Measurements from ENCODE around the gene CSMD2.

The CSMD2 gene

DNA sequence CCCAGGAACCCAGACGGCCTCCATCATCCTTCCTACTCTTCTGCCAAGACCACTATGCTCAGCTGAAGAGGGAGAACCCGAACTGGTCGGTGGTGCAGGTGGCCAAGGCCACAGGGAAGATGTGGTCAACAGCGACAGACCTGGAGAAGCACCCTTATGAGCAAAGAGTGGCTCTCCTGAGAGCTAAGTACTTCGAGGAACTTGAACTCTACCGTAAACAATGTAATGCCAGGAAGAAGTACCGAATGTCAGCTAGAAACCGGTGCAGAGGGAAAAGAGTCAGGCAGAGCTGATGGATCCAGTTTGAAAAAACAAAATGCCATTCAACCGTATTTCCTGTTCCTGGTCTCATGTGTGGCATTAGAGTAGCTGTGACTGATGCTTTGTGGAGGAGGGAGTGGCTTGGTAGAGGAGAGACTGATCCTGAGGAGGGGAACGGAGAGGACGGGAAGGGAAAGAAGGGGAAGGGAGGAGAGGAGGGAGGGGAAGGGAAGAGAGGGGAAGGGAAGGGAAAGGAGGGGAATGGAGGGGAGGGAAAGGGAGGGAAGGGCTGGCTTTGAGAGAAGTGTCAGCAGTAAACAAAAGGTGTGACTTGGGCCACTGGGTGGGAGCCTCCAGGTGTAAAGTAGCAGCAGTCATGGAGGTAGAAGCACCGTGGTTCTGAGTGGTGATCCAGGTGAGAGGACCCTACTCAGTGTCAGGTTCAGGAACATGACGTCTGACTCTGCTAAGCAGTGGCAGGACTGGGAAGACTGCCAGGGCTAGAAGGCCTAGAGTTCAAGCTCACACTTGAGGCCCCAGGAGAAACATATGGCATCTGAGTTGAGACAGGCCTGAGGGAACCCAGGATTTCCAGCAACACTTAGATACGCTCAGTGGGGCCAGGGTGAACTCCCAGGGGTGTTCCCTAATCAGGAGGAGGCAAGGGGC is 300.3 kb downstream of the CSMD2 start:
- DNase-seq (ENCODE audit: low read depth in 4 of 4, low spot score in 1 of 4) = no peak

DNA sequence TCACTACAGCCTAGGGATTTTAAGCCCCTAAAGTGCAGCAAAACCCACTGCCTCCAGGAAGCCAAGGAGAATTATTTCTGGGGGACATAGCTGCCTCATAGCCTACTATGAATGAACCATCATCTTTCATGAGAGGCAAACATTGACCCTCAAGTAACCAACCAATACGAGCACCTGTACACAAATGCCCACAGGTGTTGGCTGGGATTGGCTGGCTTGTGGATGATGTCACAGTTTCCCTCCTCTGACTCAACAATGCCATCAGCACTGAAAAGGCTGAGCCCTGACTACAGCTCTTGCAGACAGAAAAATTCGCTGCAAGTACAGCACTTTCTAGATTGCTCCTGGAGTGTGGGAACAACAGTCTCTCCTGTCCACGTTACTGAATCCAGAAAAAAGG is 301.3 kb downstream of the CSMD2 start, which contains the start of gene HMGB4:
TSS of gene HMGB4 (plus strand) at position 301 of the 400 bp plus-strand sequence. CDS start 113 bp downstream, outside the sequence.
- DNase-seq (ENCODE audit: low read depth in 4 of 4, low spot score in 1 of 4) = no peak

DNA sequence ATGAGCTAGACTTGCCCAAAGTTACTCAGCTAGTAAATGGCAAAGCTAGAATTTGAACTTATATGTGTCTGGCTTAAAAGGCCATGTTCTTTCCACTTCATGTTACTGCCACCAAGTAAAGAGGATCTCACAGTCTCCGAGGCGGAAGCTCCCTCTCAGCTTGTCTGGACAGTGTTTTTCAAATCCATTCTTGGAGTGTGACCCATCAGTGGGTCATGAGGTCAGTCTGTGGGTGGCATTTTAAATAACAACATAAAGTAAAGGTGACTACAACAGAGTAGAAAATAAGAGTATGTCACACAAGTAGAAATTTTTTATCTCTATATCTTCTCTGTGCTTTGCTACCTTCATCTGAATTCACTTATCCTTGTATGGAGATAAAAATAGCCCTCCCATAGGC is 304.4 kb downstream of the CSMD2 start:
- DNase-seq (ENCODE audit: low read depth in 4 of 4, low spot score in 1 of 4) = no peak

DNA sequence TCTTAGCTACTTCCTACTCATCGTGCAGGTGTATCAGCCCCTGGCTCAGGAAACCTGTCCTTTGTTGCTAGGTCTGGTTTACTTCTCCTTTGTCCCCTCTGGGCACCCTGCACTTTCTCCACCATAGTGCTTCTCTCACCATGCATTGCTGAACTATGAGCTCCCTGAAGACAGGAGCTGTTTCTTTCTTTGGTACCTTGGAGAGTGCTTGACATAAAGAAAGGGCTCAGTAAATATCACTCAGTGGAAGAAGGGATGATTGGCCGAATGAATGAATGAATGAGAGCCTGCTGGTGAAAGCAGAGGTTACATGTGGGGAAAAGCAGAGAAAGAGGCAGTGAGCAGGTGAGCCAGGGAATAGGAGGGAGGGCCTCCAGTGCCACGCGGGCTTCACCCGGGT is 310.9 kb downstream of the CSMD2 start:
- no peak for DNase-seq (ENCODE audit: low read depth in 4 of 4, low spot score in 1 of 4)

DNA sequence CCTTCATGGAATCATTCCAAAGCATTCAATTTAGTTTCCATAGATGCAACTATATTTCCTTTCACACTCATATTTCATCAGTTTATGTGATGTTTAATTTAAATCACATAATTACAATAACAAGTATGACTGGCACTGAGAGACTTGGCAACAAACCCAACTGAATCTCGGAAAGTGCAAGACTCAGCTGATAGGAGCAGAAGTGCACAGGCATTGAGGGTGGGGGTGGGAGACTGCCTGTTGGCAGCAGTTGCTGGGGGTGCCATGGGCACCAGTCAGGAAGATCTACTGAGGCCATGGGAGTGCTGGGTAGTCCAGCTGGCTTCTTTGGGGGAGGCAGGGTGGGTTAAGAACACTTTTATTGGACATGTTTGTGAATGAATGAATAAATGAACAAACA is 311.6 kb downstream of the CSMD2 start:
- no peak for DNase-seq (ENCODE audit: low read depth in 4 of 4, low spot score in 1 of 4)

DNA sequence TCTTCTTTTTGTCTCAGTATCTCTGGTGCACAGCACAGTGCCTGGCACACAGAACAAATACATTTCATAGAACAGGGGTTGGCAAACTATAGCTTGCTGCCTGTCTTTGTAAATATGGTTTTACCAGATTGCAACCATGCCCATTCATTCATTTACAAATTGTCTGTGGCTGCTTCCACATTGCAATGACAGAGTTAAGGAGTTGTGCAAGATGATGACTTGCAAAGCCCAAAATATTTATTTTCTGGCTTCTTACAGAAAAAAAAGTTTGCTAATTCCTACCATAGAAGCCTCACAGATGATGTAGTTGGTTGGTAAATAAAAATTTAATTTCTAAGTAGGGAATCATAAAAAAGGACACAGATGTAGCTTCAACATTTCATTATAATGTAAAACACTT is 312.3 kb downstream of the CSMD2 start:
- DNase-seq (ENCODE audit: low read depth in 4 of 4, low spot score in 1 of 4) = no peak

DNA sequence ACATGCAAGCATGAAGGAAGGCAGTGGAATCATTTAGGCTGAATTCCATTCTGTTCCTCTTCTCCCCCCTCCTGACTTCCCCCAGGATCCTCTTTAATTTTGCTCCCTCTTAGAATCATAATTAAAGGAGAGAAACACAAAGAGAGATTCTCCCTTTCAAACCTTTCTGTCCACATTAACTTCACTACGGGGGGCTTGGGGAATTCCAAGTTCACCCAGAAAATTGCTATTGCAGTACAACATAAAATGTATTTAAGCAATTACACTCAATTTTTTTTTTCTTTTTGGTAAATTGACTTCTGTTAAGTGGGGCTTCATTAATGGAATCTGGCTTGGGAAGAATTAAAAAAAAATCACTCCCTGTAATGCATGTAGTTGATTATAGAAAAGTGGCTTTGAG is 314.5 kb downstream of the CSMD2 start:
- DNase-seq (ENCODE audit: low read depth in 4 of 4, low spot score in 1 of 4) = no peak

DNA sequence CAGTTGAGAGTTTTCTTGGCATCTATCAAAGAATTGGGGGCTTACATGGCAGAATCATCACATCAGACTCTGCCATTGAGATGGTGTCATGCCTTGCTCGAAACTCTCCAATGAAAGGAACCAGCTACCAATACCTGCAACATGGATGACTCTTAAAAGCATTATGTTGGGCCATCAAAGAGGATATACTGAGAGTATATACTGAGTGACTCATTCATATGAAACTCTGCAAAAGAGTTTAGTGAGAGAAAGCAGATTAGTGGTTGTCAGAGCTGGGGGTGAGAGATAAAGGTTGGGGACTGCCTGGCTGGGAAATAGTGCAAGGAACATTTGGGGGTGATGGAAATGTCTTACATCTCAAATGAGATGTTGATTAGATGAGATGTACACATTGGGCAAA is 315.8 kb downstream of the CSMD2 start:
- DNase-seq (ENCODE audit: low read depth in 4 of 4, low spot score in 1 of 4) = no peak

DNA sequence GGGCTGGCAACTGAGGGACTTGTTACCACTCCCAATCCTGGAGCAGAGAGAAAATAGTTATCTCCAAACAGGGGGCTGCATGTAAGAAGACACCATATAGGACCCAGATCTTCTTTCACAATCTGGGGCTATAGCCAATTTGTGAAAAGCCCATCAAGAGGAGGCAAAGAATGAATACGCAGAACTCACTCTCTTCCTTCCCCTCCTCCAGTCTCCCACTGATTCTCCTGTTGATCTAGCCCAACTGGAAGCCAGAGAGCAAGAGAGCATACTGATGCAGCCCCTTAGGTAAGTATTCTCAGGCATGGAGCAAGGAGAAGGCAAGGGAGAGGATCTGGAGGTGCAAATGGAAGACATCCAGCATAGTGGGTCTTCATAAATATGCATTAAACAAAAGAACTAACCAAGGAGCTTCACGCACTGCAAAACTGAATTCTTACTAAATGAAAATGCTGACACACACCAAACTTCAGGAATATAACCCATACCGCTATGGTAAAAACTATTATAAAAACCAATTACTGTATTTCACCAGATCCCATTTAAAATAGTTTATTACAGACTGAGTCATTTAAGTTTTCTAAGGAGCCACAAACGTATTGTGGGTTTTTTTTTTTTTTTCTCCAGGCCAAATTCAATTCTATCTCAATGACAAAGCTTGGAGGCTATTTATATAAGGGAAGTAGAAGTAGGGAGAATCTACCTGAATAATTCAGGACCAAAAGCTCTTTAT is 316.7 kb downstream of the CSMD2 start:
- DNase-seq (ENCODE audit: low read depth in 4 of 4, low spot score in 1 of 4) = no peak

DNA sequence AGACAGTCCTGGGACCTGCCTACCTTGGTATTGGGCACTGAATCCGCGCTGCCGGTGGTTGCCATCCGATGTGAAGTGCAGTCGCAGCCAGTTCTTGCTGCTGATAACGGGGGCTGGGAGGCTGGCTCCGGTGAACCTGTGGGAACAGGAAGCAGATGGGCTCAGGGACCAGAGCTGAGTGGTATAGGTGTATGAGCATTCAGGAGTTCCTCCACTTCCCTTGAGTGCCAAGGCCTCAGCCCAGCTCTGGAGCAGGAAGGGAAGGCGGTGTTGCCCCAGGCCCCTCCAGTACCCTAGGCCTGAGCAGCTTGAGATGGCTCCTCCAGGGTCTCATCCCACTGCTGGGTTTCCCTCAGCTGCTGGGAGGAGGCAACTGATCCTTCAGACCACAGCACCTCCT is 318.2 kb downstream of the CSMD2 start:
- DNase-seq (ENCODE audit: low read depth in 4 of 4, low spot score in 1 of 4) = no peak

DNA sequence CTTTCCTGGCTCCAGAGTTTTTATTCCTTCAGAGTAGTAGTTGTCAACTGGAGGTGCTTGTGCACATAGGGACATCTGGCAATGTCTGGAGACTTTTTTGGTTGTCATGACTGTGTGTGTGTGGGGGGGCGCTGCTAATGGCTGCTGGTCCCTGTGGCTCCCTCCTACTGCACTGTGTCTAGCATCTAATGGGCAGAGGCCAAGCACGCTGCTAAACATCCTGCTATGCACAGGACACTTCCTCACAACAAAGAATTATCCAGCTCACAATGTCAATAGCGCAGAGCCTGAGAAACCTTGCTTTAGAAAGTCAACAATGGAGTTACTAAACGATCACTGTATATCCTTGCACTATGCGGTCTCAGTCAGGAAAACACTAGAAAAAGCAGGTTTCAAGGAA is 320.9 kb downstream of the CSMD2 start:
- no peak for DNase-seq (ENCODE audit: low read depth in 4 of 4, low spot score in 1 of 4)

DNA sequence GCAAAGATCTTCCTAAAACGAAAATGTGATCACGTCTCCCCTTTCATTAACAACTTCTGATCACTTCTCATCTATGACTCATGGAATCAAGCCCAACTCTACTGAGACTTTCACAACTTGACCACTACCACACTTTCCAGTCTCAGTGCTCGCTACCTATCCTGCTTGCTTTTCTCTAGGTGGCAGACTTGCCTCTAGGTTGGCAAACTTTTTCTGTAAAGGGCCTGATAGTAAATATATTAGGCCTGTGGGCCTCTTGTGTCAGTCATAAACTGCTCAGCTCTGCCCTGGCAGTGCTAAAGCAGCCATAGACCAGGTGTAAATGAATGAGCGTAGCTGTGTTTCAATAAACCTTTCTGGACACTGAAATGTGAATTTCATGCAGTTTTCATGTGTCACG is 322.7 kb downstream of the CSMD2 start:
- DNase-seq (ENCODE audit: low read depth in 4 of 4, low spot score in 1 of 4) = no peak

DNA sequence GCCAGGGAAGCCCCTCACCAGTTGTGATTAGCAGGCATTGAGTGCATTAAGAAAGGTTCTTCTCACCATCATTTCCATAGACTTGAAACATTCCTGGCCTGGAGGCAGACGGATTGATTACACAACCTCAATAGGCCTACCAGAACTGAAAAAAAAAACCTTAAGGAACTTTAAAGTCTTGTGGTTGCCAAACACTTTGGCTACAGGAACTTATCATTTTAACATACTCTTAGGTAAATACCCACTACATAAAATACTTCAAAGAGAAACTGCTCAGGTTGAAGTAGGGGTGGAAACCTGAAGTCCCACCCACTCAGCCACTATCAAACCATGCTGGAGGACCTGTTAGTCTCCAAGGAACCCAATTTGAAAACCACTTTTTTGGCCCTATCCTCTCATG is 323.5 kb downstream of the CSMD2 start:
- no peak for DNase-seq (ENCODE audit: low read depth in 4 of 4, low spot score in 1 of 4)

DNA sequence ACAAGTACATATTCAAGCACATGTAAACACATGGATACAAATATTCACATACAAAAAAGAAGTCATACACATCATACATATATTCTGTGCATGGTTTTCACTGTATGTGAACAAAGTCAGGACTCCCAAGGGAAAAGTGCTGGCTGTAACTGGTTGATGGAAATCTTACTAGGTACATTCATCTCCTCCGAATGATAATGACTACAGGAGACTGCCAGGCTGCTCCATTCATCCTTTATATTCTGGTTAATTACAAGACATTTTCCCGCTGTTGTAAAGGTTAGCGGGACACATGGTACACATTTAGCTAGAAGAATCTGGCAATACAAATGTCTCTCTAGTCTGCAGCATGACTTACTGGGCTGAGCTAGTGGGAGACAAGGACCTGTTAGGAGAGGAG is 327.4 kb downstream of the CSMD2 start:
- no peak for DNase-seq (ENCODE audit: low read depth in 4 of 4, low spot score in 1 of 4)

DNA sequence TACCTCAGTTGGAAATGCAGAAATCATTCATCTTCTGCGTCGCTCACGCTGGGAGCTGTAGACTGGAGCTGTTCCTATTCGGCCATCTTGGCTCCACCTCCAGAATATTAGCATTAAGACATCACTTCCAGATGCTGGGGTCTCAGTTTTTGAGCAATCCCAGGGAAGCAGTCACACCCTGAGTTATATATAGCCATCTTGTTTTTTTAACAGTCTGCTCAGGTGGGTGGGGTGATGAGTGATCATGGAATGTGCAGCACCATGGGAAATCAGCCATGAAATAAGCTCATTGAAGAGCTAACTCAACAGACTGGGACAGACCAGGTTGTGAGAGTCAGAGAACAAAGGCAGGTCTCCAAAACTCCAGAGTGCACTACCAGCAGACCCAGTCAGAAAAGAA is 328.1 kb downstream of the CSMD2 start:
- DNase-seq (ENCODE audit: low read depth in 4 of 4, low spot score in 1 of 4) = no peak

DNA sequence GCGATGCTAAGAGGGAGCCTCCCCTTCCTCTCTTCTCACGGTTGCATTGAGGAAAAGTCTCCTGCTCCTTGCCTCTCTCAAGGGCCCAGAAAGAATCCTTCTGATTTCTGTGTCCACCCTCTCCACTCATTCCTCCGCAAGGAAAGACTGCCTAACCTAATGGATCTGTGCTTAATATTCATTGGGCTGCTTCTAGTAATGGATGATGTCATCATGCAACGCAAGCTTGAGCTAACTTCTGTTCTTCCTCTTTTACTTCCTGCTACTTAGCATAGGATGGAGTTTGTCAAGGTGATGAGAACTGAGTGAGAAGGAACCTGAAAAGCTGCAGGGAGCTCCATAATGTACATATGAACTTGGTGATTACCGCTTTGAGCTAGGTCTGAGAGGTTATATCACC is 336.4 kb downstream of the CSMD2 start:
- DNase-seq (ENCODE audit: low read depth in 4 of 4, low spot score in 1 of 4) = no peak

DNA sequence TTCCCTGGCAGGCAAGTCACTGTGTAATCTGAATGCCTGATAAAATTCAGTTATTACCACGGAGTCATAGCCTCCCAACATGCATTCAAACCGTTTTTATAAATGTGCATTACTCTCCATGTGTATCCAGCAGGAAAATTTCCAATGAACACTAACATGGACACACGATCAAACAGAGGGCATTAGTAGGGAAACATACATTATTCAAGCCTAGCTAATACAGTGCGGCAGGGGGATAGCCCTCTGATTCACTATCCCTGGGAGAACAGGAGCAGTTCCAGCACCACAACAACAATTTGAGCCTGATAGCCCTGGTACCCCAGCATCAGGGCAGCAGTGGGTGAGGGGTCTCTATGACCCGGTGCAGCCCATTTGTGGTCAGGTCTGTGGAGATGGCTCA is 337.0 kb downstream of the CSMD2 start:
- no peak for DNase-seq (ENCODE audit: low read depth in 4 of 4, low spot score in 1 of 4)

DNA sequence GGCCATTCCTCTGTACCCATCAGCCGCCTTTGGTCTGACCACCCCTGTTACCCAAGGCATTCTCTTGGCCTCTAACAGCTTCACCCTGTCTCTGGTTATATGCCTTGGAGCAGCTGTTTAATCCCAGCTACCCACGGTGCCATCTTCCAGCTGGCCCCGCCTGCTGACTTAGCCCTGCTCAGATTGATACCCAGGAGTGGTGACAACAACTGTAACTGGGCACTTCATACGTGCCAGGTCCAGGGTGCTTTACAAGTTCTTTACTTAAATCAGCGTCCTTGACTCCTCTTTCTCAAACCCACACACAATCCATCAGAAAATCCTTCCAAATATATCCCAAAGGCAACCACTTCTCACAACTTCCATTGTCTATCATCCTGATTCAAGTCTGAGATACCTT is 338.3 kb downstream of the CSMD2 start:
- DNase-seq (ENCODE audit: low read depth in 4 of 4, low spot score in 1 of 4) = no peak

DNA sequence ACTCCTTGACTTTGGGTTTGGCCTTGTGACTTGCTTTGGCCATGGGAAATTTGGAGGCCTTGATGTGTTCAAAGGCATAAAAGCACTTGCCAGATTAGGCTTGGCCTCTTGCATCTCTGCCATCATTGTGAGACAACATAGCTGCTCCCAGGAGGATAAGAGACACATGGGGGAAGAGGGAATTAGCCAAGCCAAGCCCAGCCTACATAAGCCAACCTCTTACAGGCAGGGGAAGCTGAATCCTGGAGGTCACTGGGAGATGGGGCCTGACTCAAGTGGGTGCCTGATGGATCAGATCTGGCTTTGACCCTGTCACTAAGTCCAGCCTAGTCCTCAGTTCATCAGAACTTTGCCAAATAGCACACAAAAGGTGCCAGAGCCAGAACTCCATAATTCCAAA is 338.7 kb downstream of the CSMD2 start:
- DNase-seq (ENCODE audit: low read depth in 4 of 4, low spot score in 1 of 4) = no peak

DNA sequence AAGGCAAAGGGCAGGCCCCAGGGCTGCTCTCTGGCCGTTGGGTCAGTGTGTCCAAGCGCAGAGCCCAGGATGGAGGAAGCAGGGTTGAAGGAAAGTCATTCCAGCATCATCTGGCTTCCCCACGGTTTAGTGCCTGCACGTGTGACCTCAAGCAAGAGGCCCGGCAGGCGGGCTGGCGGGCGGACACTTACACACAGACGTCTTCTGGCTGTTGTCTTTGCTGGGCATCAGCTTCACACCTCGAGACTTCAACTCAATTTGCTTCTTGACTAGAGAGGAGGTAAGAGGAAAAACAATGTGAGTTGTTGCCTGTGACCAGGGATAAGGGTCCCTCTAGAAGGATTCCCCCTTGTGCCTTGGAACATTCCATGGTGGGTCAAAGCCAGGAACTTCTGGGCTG is 339.5 kb downstream of the CSMD2 start:
- DNase-seq (ENCODE audit: low read depth in 4 of 4, low spot score in 1 of 4) = no peak

DNA sequence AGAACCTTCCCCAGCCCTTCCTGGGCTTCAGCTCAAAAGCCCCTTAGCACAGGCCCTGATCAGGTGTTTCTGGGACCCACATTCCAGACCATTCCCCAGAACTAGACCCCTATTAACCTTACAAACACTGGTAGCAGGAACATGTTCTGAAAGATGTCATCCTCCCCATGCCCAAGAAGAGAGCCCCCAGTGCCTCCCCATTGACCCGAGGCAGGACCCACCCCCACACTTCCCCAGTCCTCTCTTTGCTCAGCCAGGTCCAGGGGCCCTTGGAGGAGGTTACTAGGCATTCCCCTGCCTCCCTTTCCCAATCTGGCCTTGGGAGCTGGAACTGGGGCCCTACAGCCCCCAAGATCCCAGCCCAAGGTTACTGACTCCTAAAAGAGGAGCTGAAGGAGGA is 340.1 kb downstream of the CSMD2 start:
- no peak for DNase-seq (ENCODE audit: low read depth in 4 of 4, low spot score in 1 of 4)

DNA sequence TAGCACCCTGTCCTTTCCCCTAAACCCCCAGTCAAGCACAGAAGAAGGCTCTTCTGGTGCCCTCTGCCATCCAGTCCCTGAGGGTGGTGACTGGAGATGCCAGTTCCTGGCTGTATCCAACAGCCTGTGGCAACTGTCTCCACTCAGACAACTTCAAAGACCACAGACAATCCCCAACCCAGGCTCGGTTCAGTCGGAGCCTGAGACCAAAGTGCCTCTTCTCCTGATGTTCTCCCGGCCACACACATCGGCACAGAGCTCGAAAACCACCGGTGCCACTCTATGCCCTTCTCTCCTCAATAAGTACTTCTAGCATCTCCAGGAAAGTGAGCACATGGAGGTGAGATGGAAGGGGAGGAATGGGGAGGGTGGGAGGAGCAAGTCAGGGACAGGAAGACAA is 340.7 kb downstream of the CSMD2 start:
- DNase-seq (ENCODE audit: low read depth in 4 of 4, low spot score in 1 of 4) = no peak

All from stimulated activated CD4-positive, alpha-beta T cell treated with anti-CD3 and anti-CD28 coated beads, Interleukin-1b, Interleukin-23, amount 100 ng/mL, for 24 hours (primary cell).